Astrocyte of the cerebellum (primary cell): Measurements from ENCODE around the gene SHLD2.

ENCODE experiments used
- DNase-seq: peaks from one replicate; pipeline ENCODE4 v3.0.0-alpha.2; 2011; ENCODE audit warnings: low read depth
- H3K4me3 ChIP-seq: 2 replicates; pipeline ENCODE4 v1.5.1; 2011; ENCODE audit warnings: mild to moderate bottlenecking, low read depth, low read length, moderate library complexity
- CTCF ChIP-seq: IDR thresholded peaks from 2 replicates; pipeline ENCODE4 v1.5.1; 2012; ENCODE audit warnings: low read length, low read depth, moderate library complexity, mild to moderate bottlenecking; ENCODE audit errors: missing control alignments
- in situ Hi-C: cut with HindIII; loops from 2 replicates; pipeline ENCODE4 v1.10.0; 2017; ENCODE audit warnings: low sequenced_read_pairs

Gene SHLD2

GRCh38 chr10:87059401-87059800 lies 35.6 kb upstream of the SHLD2 start:
- no peak overlapping the region for H3K4me3 ChIP-seq
- no peak for DNase-seq
- TF ChIP-seq CTCF: no peak
- in situ Hi-C loops: no loop called here

GRCh38 chr10:87060280-87060928 lies 34.6 kb upstream of the SHLD2 start:
- in situ Hi-C loops: no loop called here

GRCh38 chr10:87064651-87065050 lies 30.4 kb upstream of the SHLD2 start:
- no peak overlapping the region for H3K4me3 ChIP-seq
- TF ChIP-seq CTCF: no peak
- DNase-seq: no peak
- in situ Hi-C loops: no loop called here

More at GRCh38 chr10:87060280-87060928, 34.6 kb upstream of the SHLD2 start:
- no peak for DNase-seq
- no peak for TF ChIP-seq CTCF
- H3K4me3 ChIP-seq: no peak overlapping the region

GRCh38 chr10:87066178-87066577 lies 28.8 kb upstream of the SHLD2 start:
- TF ChIP-seq CTCF: no peak
- DNase-seq: no peak
- no peak overlapping the region for H3K4me3 ChIP-seq
- in situ Hi-C loops: no loop called here

GRCh38 chr10:87066865-87067264 lies 28.1 kb upstream of the SHLD2 start:
- in situ Hi-C loops: no loop called here
- DNase-seq: no peak
- no peak for TF ChIP-seq CTCF
- no peak overlapping the region for H3K4me3 ChIP-seq

- no peak for TF ChIP-seq CTCF
- DNase-seq: no peak
- no peak overlapping the region for H3K4me3 ChIP-seq
- in situ Hi-C loops: no loop called here
Observed at GRCh38 chr10:87068281-87068680, 26.7 kb upstream of the SHLD2 start.
